ENCODE data around the gene CASP3.

- TF ChIP-seq CTCF (IDR thresholded peaks at IDR 0.05; ENCODE audit: poor library complexity) (no peak), EZH2 (IDR thresholded peaks at IDR 0.05; ENCODE audit: borderline replicate concordance) (no peak), EZH2phosphoT487 (IDR thresholded peaks at IDR 0.05; ENCODE audit: low read depth, severe bottlenecking, unreplicated experiment) (no peak)
Measured at GRCh38 chr4:184664445-184665210, 15.4 kb upstream of the CASP3 start.

All from hepatocyte (in vitro differentiated cells).